ENCODE data around the gene MED13L.

The MED13L gene

GRCh38 chr12:116074686-116075085 is 202.8 kb downstream of the MED13L start:
- no peak for DNase-seq

GRCh38 chr12:116071555-116072230 is 205.8 kb downstream of the MED13L start:
- DNase-seq: no peak

GRCh38 chr12:116070444-116070843 is 207.0 kb downstream of the MED13L start:
- no peak for DNase-seq

GRCh38 chr12:116069943-116070342 is 207.6 kb downstream of the MED13L start:
- no peak for DNase-seq

GRCh38 chr12:116068853-116069252 is 208.6 kb downstream of the MED13L start:
- no peak for DNase-seq

- DNase-seq: no peak
Measured at GRCh38 chr12:116068371-116068770, 209.1 kb downstream of the MED13L start.

- DNase-seq: no peak
Measured at GRCh38 chr12:116067892-116068291, 209.6 kb downstream of the MED13L start.

- no peak for DNase-seq
Measured at GRCh38 chr12:116066381-116067230, 210.9 kb downstream of the MED13L start.

- DNase-seq: no peak
Measured at GRCh38 chr12:116065606-116066005, 211.9 kb downstream of the MED13L start.

GRCh38 chr12:116064493-116064892 is 213.0 kb downstream of the MED13L start:
- DNase-seq: no peak

- DNase-seq: no peak
Measured at GRCh38 chr12:116062698-116063097, 214.8 kb downstream of the MED13L start.

- DNase-seq: no peak
Measured at GRCh38 chr12:116060764-116061163, 216.7 kb downstream of the MED13L start.

GRCh38 chr12:116059904-116060303 is 217.6 kb downstream of the MED13L start:
- DNase-seq: no peak

- no peak for DNase-seq
Measured at GRCh38 chr12:116058574-116058973, 218.9 kb downstream of the MED13L start.

GRCh38 chr12:116057356-116057755 is 220.1 kb downstream of the MED13L start:
- DNase-seq: no peak

- no peak for DNase-seq
Measured at GRCh38 chr12:116055895-116056607, 221.4 kb downstream of the MED13L start.

- no peak for DNase-seq
Measured at GRCh38 chr12:116054280-116054679, 223.2 kb downstream of the MED13L start.

GRCh38 chr12:116053479-116054200 is 223.9 kb downstream of the MED13L start:
- DNase-seq: no peak

- DNase-seq: no peak
Measured at GRCh38 chr12:116050275-116050674, 227.2 kb downstream of the MED13L start.

GRCh38 chr12:116048879-116049278 is 228.6 kb downstream of the MED13L start:
- no peak for DNase-seq

GRCh38 chr12:116046039-116046438 is 231.5 kb downstream of the MED13L start:
- DNase-seq: no peak

GRCh38 chr12:116045150-116045549 is 232.3 kb downstream of the MED13L start:
- DNase-seq: no peak
